PC-9 (cell line): Measurements from ENCODE around the gene ZNF646. TPM values are rescaled to one million over a fixed set of nuclear protein-coding genes. Genes with fewer than 3 reads are reported as not detected.

Experiments
- BruUV-seq: library from RNA; stranded (reverse); fragments of 400-500 nt; replicated peaks from 2 replicates; lab custom pipeline; 2021; lab: Mats Ljungman, UMichigan
- CTCF ChIA-PET: fragments of 300-600 bp; sonication (Branson Sonifier 250); formaldehyde crosslinking; loops from one replicate; lab custom pipeline; 2022; ENCODE audit warnings: antibody characterized with exemption; lab: Charles Lee
- POLR2A ChIA-PET: fragments of 300-600 bp; sonication (Branson Sonifier 250); formaldehyde crosslinking; loops from one replicate; lab custom pipeline; 2022; ENCODE audit warnings: antibody characterized with exemption; ENCODE audit not compliant: unreplicated experiment; lab: Charles Lee
- DNase-seq, 2 experiments: peaks; one replicate each; pipeline versions ENCODE4 v3.0.0 to v3.0.0-alpha.2; 2015 to 2022; ENCODE audit warnings: mixed read lengths in 1 of 2
- H2AFZ ChIP-seq: fragments of 200-600 bp; sonication (generic); 2 replicates; pipeline ENCODE4 v1.8.1; 2017; ENCODE audit warnings: antibody characterized with exemption
- H3F3A ChIP-seq: fragments of 200-600 bp; sonication (generic); 2 replicates; pipeline ENCODE4 v1.8.1; 2017; ENCODE audit warnings: antibody characterized with exemption, mild to moderate bottlenecking, low read depth; ENCODE audit not compliant: insufficient read depth
- H3K27ac ChIP-seq: fragments of 200-600 bp; sonication (generic); 2 replicates; pipeline ENCODE4 v1.6.1; 2016; ENCODE audit warnings: mixed run types
- H3K27me3 ChIP-seq: fragments of 200-600 bp; sonication (generic); 2 replicates; pipeline ENCODE4 v1.6.1; 2016; ENCODE audit warnings: low read depth, mixed run types; ENCODE audit not compliant: insufficient read depth
- H3K36me3 ChIP-seq: fragments of 200-600 bp; sonication (generic); 2 replicates; pipeline ENCODE4 v1.6.1; 2016; ENCODE audit warnings: low read depth, mixed run types
- H3K4me1 ChIP-seq: fragments of 200-600 bp; sonication (generic); replicated peaks from 2 replicates; pipeline ENCODE4 v1.6.1; 2016; ENCODE audit warnings: mixed run types; ENCODE audit not compliant: insufficient read depth
- H3K4me2 ChIP-seq: fragments of 200-600 bp; sonication (generic); 2 replicates; pipeline ENCODE4 v1.6.1; 2017; ENCODE audit warnings: mixed run types
- H3K4me3 ChIP-seq: fragments of 200-600 bp; sonication (generic); 2 replicates; pipeline ENCODE4 v1.6.1; 2016; ENCODE audit warnings: mixed run types
- H3K79me2 ChIP-seq: fragments of 200-600 bp; sonication (generic); 2 replicates; pipeline ENCODE4 v1.6.1; 2017; ENCODE audit warnings: low read depth, mixed run types
- H3K9me2 ChIP-seq: fragments of 200-600 bp; sonication (generic); 2 replicates; pipeline ENCODE4 v1.8.1; 2017; ENCODE audit warnings: mild to moderate bottlenecking; ENCODE audit not compliant: insufficient read depth
- H3K9me3 ChIP-seq: fragments of 200-600 bp; sonication (generic); 2 replicates; pipeline ENCODE4 v1.8.1; 2016; ENCODE audit warnings: low read depth; ENCODE audit not compliant: insufficient read depth
- H4K20me1 ChIP-seq: fragments of 200-600 bp; sonication (generic); 2 replicates; pipeline ENCODE4 v1.8.1; 2017; ENCODE audit not compliant: insufficient read depth
- EZH2 ChIP-seq: fragments of 200-600 bp; sonication (generic); IDR thresholded peaks from 2 replicates; pipeline ENCODE4 v1.8.0; 2017; ENCODE audit warnings: antibody characterized with exemption, low read depth
- intact Hi-C: fragments of 100-400 bp; cut with micrococcal nuclease; formaldehyde crosslinking; loops from one replicate; pipeline ENCODE4 v1.10.0; 2022; ENCODE audit not compliant: unreplicated experiment
- total RNA-seq: library from RNA; stranded (reverse); gene quantifications from 2 replicates; pipeline ENCODE4 v1.2.3, GENCODE V29; 2021
- TF ChIP-seq, protein P1 (sequence below): fragments of 200-600 bp; sonication (generic); conservative IDR thresholded peaks from 2 replicates; pipeline ENCODE4 v1.6.1; 2017; ENCODE audit warnings: mixed run types, antibody characterized with exemption, mild to moderate bottlenecking, moderate library complexity

Gene ZNF646
- total RNA-seq, 1 experiment from 2014 or later = 25.4 TPM

DNA sequence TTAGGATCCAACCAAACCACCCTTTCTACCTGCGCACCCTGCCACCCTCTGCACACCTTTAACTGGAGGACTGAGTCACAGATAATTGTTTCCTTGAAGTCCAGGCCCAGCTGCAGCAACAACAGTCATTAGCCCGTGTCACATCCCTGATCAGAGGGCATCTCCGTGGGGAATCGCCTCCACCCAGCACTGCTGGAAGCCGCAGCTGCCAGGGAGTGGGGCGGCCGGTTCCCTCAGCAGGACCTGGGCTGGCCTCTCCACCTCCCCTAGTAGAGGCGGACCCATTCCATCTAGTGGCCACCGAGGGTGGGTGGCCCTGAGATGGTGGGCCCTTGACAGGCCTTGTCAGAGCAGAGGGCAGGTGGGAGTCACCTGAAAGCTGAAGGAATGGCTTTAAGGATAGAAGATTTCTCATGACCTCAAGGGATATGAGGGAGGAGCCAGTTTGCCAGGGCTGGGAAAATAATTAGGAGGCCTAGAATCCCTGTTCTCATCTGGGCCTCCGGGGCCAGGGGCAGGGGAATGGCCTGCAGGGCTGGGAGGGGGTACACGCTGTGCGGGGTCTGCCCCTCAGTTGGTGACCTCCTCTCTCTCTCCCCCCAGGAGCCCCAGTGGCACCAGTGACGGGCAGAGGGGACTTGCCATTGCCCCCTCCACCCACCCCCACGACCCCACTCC, 8.3 kb downstream of the ZNF646 start:
- no peak overlapping the region for H2AFZ ChIP-seq
- H3K27ac ChIP-seq = no peak overlapping the region
- ChIA-PET POLR2A (no interaction called here), CTCF (no interaction called here)
- no TSS peak for BruUV-seq
- no peaks in the 10 kb centered on the region for H3K9me3 ChIP-seq
- H3K27me3 ChIP-seq = no peaks in the 10 kb centered on the region
- 0 out of 2 replicates have a peak, but pooled peaks cover 2% of the 10 kb centered on the region for H3K79me2 ChIP-seq
- intact Hi-C loops = no loop called here
- no peaks in the 10 kb centered on the region for H3K9me2 ChIP-seq
- H3K36me3 ChIP-seq = peaks cover 5% of the 10 kb centered on the region
- no peaks in the 10 kb centered on the region for H3K4me1 ChIP-seq
- peaks cover 38% of the 10 kb centered on the region for H4K20me1 ChIP-seq
- H3K4me3 ChIP-seq = no peak overlapping the region
- H3F3A ChIP-seq = peaks cover 17% of the 10 kb centered on the region; the same call in 1 of the 2 replicates
- TF ChIP-seq, protein P1, sequence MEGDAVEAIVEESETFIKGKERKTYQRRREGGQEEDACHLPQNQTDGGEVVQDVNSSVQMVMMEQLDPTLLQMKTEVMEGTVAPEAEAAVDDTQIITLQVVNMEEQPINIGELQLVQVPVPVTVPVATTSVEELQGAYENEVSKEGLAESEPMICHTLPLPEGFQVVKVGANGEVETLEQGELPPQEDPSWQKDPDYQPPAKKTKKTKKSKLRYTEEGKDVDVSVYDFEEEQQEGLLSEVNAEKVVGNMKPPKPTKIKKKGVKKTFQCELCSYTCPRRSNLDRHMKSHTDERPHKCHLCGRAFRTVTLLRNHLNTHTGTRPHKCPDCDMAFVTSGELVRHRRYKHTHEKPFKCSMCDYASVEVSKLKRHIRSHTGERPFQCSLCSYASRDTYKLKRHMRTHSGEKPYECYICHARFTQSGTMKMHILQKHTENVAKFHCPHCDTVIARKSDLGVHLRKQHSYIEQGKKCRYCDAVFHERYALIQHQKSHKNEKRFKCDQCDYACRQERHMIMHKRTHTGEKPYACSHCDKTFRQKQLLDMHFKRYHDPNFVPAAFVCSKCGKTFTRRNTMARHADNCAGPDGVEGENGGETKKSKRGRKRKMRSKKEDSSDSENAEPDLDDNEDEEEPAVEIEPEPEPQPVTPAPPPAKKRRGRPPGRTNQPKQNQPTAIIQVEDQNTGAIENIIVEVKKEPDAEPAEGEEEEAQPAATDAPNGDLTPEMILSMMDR = no peak
- H3K4me2 ChIP-seq = no peak overlapping the region
- no peak for DNase-seq

- CTCF ChIA-PET = no interaction called here
- H3K36me3 ChIP-seq = peaks cover 5% of the 10 kb centered on the region
- H3K4me3 ChIP-seq = no peak overlapping the region
- no peaks in the 10 kb centered on the region for H3K79me2 ChIP-seq
- no peak overlapping the region for H2AFZ ChIP-seq
- H3K27ac ChIP-seq = no peak overlapping the region
- H3K4me2 ChIP-seq = no peak overlapping the region
- H3K27me3 ChIP-seq = no peaks in the 10 kb centered on the region
- no peaks in the 10 kb centered on the region for H3K9me3 ChIP-seq
- H3K9me2 ChIP-seq = no peaks in the 10 kb centered on the region
- peaks cover 37% of the 10 kb centered on the region for H4K20me1 ChIP-seq
- BruUV-seq = no TSS peak
- intact Hi-C loops = no loop called here
- H3F3A ChIP-seq = peaks cover 17% of the 10 kb centered on the region; the same call in 1 of the 2 replicates
- POLR2A ChIA-PET = no interaction called here
- H3K4me1 ChIP-seq = no peaks in the 10 kb centered on the region
- TF ChIP-seq, protein P1 = no peak
- no peak for TF ChIP-seq EZH2
- no peak for DNase-seq
Observed at GRCh38 chr16:31083081-31083480, 8.9 kb downstream of the ZNF646 start.

GRCh38 chr16:31083556-31083955, 9.3 kb downstream of the ZNF646 start:
- CTCF ChIA-PET = no interaction called here
- H4K20me1 ChIP-seq = peaks cover 35% of the 10 kb centered on the region
- intact Hi-C loops = no loop called here
- no peak for DNase-seq
- H3K79me2 ChIP-seq = no peaks in the 10 kb centered on the region
- no TSS peak for BruUV-seq
- H3K9me2 ChIP-seq = no peaks in the 10 kb centered on the region
- TF ChIP-seq EZH2 = no peak
- TF ChIP-seq, protein P1 = no peak
- no peak overlapping the region for H3K4me3 ChIP-seq
- no peak overlapping the region for H3K27ac ChIP-seq
- H3K9me3 ChIP-seq = no peaks in the 10 kb centered on the region
- peaks cover 17% of the 10 kb centered on the region; the same call in 1 of the 2 replicates for H3F3A ChIP-seq
- no peak overlapping the region for H2AFZ ChIP-seq
- H3K4me2 ChIP-seq = no peak overlapping the region
- H3K36me3 ChIP-seq = peaks cover 5% of the 10 kb centered on the region
- H3K27me3 ChIP-seq = no peaks in the 10 kb centered on the region
- POLR2A ChIA-PET = no interaction called here
- H3K4me1 ChIP-seq = no peaks in the 10 kb centered on the region
